ENCODE data around the gene GJA4. TPM values are rescaled to one million over a fixed set of nuclear protein-coding genes. Genes with fewer than 3 reads are reported as not detected.

Gene GJA4
- total RNA-seq, 1 experiment from 2014 or later = not detected

GRCh38 chr1:34744851-34745250 lies 47.9 kb upstream of the GJA4 start:
- Histone ChIP-seq H3K9me3 (ENCODE audit: low read length) (no peaks in the 10 kb centered on the region), H3K79me2 (ENCODE audit: low read length) (no peaks in the 10 kb centered on the region), H2AFZ (ENCODE audit: low read length) (no peak overlapping the region), H4K20me1 (ENCODE audit: low read length) (no peaks in the 10 kb centered on the region), H3F3A (ENCODE audit: low read length, unreplicated experiment) (no peaks in the 10 kb centered on the region), H3K4me3 (ENCODE audit: low read length) (no peak overlapping the region), H3K9me2 (replicated peaks; ENCODE audit: low read length) (no peaks in the 10 kb centered on the region), H3K27me3 (ENCODE audit: low read length) (no peaks in the 10 kb centered on the region), H3K27ac (ENCODE audit: low read length) (no peak overlapping the region), H3K36me3 (ENCODE audit: low read depth, low read length) (no peaks in the 10 kb centered on the region), H3K4me2 (ENCODE audit: low read length) (no peak overlapping the region), H3K4me1 (ENCODE audit: insufficient read depth, low read length) (peaks cover 3% of the 10 kb centered on the region; the same call in 1 of the 2 replicates), H3K9ac (ENCODE audit: low read length) (no peak overlapping the region)
- ATAC-seq (no peak), DNase-seq (no peak)
- intact Hi-C loops (cut with micrococcal nuclease) = loop anchor here (5.0 kb wide), 1 partner anchor 633 kb away; no protein-coding TSS in a partner anchor
- no TSS peak for BruUV-seq (replicated peaks)
- POLR2A ChIA-PET (ENCODE audit: unreplicated experiment) = no interaction called here
- CTCF ChIA-PET = no interaction called here
- TF ChIP-seq EZH2 (IDR thresholded peaks at IDR 0.05; ENCODE audit: low read length, unreplicated experiment) = no peak
- no peak for TF ChIP-seq EZH2phosphoT487 (IDR thresholded peaks at IDR 0.05; ENCODE audit: borderline replicate concordance, low read length)
- no peak for TF ChIP-seq CTCF (conservative IDR thresholded peaks at IDR 0.05; ENCODE audit: low read depth, low read length)

- Histone ChIP-seq H2AFZ (ENCODE audit: low read length) (no peak overlapping the region), H3F3A (ENCODE audit: low read length, unreplicated experiment) (no peaks in the 10 kb centered on the region), H3K4me3 (ENCODE audit: low read length) (no peak overlapping the region), H3K79me2 (ENCODE audit: low read length) (no peaks in the 10 kb centered on the region), H3K27ac (ENCODE audit: low read length) (no peak overlapping the region), H3K4me2 (ENCODE audit: low read length) (no peak overlapping the region), H3K9me3 (ENCODE audit: low read length) (no peaks in the 10 kb centered on the region), H3K36me3 (ENCODE audit: low read depth, low read length) (no peaks in the 10 kb centered on the region), H4K20me1 (ENCODE audit: low read length) (no peaks in the 10 kb centered on the region), H3K27me3 (ENCODE audit: low read length) (no peaks in the 10 kb centered on the region), H3K4me1 (ENCODE audit: insufficient read depth, low read length) (peaks cover 3% of the 10 kb centered on the region; the same call in 1 of the 2 replicates), H3K9ac (ENCODE audit: low read length) (no peak overlapping the region), H3K9me2 (replicated peaks; ENCODE audit: low read length) (no peaks in the 10 kb centered on the region)
- CTCF ChIA-PET = no interaction called here
- intact Hi-C loops (cut with micrococcal nuclease) = no loop called here
- DNase-seq (no peak), ATAC-seq (no peak)
- BruUV-seq (replicated peaks) = no TSS peak
- POLR2A ChIA-PET (ENCODE audit: unreplicated experiment) = no interaction called here
- TF ChIP-seq EZH2phosphoT487 (IDR thresholded peaks at IDR 0.05; ENCODE audit: borderline replicate concordance, low read length) (no peak), EZH2 (IDR thresholded peaks at IDR 0.05; ENCODE audit: low read length, unreplicated experiment) (no peak), CTCF (conservative IDR thresholded peaks at IDR 0.05; ENCODE audit: low read depth, low read length) (no peak)
Observed at GRCh38 chr1:34745666-34746065, 47.1 kb upstream of the GJA4 start.

- H3K4me1 ChIP-seq (ENCODE audit: insufficient read depth, low read length) = peaks cover 3% of the 10 kb centered on the region; the same call in 1 of the 2 replicates
- H3K9ac ChIP-seq (ENCODE audit: low read length) = no peak overlapping the region
- ATAC-seq (no peak), DNase-seq (no peak)
- ChIA-PET CTCF (interaction anchor here (0.7 kb wide), 1 partner anchor 41 kb away, joined by 3 read pairs; no protein-coding TSS in a partner anchor), POLR2A (ENCODE audit: unreplicated experiment) (no interaction called here)
- no peaks in the 10 kb centered on the region for H3F3A ChIP-seq (ENCODE audit: low read length, unreplicated experiment)
- no peaks in the 10 kb centered on the region for H3K79me2 ChIP-seq (ENCODE audit: low read length)
- no peak overlapping the region for H3K27ac ChIP-seq (ENCODE audit: low read length)
- no peaks in the 10 kb centered on the region for H3K9me3 ChIP-seq (ENCODE audit: low read length)
- TF ChIP-seq CTCF (conservative IDR thresholded peaks at IDR 0.05; ENCODE audit: low read depth, low read length) (no peak), EZH2 (IDR thresholded peaks at IDR 0.05; ENCODE audit: low read length, unreplicated experiment) (no peak), EZH2phosphoT487 (IDR thresholded peaks at IDR 0.05; ENCODE audit: borderline replicate concordance, low read length) (no peak)
- no TSS peak for BruUV-seq (replicated peaks)
- no peaks in the 10 kb centered on the region for H3K36me3 ChIP-seq (ENCODE audit: low read depth, low read length)
- no peaks in the 10 kb centered on the region for H3K9me2 ChIP-seq (replicated peaks; ENCODE audit: low read length)
- intact Hi-C loops (cut with micrococcal nuclease) = no loop called here
- H4K20me1 ChIP-seq (ENCODE audit: low read length) = no peaks in the 10 kb centered on the region
- no peak overlapping the region for H3K4me3 ChIP-seq (ENCODE audit: low read length)
- H2AFZ ChIP-seq (ENCODE audit: low read length) = no peak overlapping the region
- H3K27me3 ChIP-seq (ENCODE audit: low read length) = no peaks in the 10 kb centered on the region
- H3K4me2 ChIP-seq (ENCODE audit: low read length) = no peak overlapping the region
Observed at GRCh38 chr1:34746101-34746500, 46.7 kb upstream of the GJA4 start.
